Cardiac fibroblast (primary cell): ENCODE results near the gene ITPKC.

Source experiments
- DNase-seq, 2 donors: peaks; one replicate each; pipeline versions ENCODE4 v3.0.0 to v3.0.0-alpha.2; 2010; ENCODE audit warnings: low read depth in 2 of 2
- H3K4me3 ChIP-seq, 2 donors: replicated peaks in 1 of 2; 1 replicate in 1 of 2; 2 replicates in 1 of 2; pipeline ENCODE4 v1.5.1; 2011; ENCODE audit warnings: low read depth in 2 of 2, low read length in 2 of 2, mild to moderate bottlenecking in 2 of 2, moderate library complexity in 1 of 2
- TF ChIP-seq, protein P1 (sequence below): IDR thresholded peaks from one replicate; pipeline ENCODE4 v1.5.1; 2011; ENCODE audit warnings: low read depth, mild to moderate bottlenecking, low read length, inconsistent platforms

Gene ITPKC

DNA sequence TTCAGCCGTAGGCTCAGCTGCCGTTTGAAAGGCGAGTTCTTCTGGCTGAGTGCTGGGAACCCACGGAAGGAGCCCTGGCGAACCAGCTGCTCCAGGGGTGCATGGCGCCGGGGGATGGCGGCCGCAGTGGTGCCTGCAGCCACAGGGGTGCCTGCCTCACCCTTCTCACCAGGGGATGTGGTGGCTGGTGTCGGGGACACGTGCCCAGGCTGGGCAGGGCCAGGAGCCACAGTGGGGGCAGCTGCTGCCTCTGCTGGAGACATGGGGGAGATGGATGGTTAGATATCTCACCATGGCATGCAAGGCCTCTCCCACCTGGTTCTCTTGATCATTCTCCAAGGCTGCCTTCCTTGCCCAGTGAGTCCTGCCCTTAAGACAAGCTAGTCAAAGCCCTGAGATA is 43.5 kb upstream of the ITPKC start:
- TF ChIP-seq, protein P1, sequence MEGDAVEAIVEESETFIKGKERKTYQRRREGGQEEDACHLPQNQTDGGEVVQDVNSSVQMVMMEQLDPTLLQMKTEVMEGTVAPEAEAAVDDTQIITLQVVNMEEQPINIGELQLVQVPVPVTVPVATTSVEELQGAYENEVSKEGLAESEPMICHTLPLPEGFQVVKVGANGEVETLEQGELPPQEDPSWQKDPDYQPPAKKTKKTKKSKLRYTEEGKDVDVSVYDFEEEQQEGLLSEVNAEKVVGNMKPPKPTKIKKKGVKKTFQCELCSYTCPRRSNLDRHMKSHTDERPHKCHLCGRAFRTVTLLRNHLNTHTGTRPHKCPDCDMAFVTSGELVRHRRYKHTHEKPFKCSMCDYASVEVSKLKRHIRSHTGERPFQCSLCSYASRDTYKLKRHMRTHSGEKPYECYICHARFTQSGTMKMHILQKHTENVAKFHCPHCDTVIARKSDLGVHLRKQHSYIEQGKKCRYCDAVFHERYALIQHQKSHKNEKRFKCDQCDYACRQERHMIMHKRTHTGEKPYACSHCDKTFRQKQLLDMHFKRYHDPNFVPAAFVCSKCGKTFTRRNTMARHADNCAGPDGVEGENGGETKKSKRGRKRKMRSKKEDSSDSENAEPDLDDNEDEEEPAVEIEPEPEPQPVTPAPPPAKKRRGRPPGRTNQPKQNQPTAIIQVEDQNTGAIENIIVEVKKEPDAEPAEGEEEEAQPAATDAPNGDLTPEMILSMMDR: no peak
- no peak overlapping the region for H3K4me3 ChIP-seq
- DNase-seq: no peak

DNA sequence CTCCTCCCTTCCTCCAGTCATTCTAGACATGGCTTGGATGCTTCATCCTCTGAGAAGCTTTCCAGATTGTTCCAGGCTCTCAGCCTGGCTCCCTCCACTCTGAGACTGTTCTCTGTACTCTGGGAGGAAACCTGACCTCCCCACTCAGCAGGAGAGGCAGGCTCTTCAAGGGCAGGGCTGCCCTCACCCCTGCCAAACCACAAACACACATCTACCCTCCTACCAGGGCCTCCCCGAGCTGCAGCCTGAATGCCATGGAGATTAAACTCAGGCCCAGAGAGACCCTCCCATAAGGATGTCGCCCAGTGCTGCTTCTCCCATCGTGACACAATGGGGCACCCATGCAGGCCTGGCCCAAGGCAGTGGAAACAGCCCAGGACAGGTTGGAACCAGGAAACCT is 42.6 kb upstream of the ITPKC start:
- no peak overlapping the region for H3K4me3 ChIP-seq
- DNase-seq: peak in 1 of 2 donors; percentile 59
- TF ChIP-seq, protein P1: no peak

DNA sequence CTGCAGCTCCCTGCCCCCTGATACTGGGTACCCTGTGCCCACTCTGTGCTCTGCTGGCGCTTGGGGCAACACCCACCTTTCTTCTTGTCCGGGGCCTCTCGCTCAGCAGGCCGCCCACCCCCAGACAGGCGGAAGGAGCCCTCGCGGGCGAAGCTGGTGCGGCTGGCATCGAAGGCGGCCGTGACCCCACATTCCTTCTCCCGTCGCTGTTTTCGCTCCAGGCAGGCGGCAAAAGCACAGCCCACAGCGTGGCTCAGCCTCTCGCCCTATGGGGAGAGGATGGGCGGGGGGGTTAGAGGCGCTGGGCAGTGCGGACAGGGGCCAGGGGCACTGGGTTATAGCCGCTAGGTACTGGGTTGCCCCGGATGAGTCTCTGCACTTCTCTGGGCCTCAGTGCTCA is 39.8 kb upstream of the ITPKC start:
- H3K4me3 ChIP-seq: no peak overlapping the region
- TF ChIP-seq, protein P1: no peak
- DNase-seq: no peak

DNA sequence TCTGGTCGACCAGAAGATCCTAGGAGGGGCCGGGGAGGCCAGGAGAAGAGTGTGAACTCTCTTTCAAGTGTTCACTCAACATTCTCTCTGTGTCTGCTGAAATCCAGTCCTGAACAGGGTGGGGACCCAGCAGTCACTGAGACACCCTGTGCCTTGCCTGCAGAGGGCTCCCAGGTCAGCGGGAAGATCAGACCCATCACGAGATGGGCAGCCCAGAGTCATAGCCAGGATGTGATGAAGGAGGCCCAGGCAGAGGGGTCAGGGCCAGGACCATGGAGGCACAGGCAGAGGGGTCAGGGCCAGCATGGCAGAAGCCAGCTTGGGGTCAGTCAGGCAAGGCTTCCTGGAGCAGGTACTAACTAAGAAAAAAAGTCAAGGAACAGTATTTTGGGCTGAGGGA is 35.9 kb upstream of the ITPKC start:
- DNase-seq: no peak
- H3K4me3 ChIP-seq: no peak overlapping the region
- TF ChIP-seq, protein P1: no peak

DNA sequence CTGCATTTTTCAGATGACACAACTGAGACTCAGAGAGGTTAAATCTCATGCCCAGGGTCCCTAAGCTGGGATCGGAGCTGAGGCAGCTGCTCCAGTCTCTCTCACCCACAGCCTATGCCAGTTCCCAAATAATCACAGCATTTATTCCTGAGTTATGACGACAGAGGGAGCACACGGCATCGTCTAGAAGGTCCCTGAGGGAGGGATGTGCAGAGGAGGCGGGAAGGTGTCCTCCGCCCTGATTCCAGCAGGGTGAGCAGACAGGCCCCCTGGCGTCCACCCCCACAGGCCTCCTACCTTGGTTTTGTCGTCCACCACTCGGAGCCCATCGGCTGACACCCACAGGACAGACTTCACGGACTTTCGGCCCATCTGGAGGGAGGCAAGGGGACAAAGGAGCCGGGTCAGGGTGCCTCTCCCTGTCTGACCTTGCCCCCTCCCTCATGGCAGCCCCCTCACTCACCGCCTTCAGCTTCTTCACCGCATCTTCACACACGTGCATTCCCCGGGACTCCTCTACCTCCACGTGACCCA is 34.4 kb upstream of the ITPKC start:
- TF ChIP-seq, protein P1: no peak
- no peak overlapping the region for H3K4me3 ChIP-seq
- DNase-seq: no peak

DNA sequence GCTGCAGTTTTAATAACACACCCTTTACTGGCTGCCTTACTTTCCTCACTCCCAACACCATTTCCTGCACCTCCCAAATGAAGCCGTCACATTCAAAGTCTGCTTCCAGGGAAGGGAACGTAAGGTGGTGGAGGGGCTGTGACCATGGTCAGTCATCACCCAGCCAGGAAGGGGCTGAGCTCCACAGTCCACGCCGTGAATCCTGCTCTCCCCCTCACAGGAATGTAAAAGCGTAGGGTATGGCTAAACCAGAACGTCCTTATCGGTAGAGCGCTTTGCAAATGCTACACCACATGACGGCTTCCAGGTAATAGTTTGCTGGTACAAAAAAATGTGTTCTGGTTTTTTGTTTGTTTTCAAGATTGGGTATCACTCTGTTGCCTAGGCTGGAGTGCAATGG is 33.5 kb upstream of the ITPKC start:
- TF ChIP-seq, protein P1: no peak
- H3K4me3 ChIP-seq: no peak overlapping the region
- no peak for DNase-seq

DNA sequence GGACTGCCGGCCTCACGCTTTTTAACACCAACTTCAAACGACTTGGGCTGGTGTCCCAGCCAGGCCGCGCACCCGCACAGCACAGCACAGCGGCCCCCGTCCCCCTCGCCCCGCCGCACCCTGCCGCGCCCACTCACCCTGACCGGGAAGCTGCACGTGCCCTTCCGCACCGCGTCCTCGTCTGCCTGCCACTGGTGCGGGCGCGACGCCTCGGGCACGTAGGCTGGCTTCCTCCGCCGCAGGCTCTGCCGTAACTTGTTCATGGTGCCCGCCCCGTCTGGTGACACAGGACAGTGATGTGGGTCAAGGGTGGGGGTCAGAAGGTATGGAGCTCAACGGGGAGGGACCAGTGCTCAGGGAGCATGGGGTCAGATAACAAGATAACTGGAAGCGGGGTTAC is 32.6 kb upstream of the ITPKC start:
- no peak overlapping the region for H3K4me3 ChIP-seq
- TF ChIP-seq, protein P1: no peak
- no peak for DNase-seq
